LNCAP (cell line): ENCODE measurements around the gene SH3GL3.

ENCODE experiments used
- TF ChIP-seq, protein P1 (sequence below): fragments of 450-650 bp; IDR thresholded peaks from 2 replicates; pipeline ENCODE4 v1.5.1; 2017; ENCODE audit warnings: mild to moderate bottlenecking

SH3GL3 gene

DNA sequence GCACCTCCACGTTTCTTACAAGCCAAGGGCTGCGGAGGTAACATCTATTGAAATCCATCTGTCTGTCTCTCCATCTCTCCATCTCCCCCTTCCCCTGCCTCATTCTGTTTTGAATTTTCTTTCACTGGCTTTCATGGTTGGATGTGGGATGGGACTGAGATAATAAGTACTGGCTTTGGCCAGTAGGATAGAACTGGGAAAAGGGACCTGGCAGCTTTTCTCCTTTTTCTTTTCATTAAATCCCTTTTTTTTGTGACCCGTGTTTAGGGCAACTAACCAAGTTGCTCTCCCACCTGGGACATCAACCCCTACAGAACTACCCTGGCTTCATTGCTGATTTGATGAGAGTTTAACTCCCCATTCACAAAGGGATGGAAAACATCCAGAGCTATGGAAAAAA is 139.9 kb downstream of the SH3GL3 start:
- TF ChIP-seq, protein P1, sequence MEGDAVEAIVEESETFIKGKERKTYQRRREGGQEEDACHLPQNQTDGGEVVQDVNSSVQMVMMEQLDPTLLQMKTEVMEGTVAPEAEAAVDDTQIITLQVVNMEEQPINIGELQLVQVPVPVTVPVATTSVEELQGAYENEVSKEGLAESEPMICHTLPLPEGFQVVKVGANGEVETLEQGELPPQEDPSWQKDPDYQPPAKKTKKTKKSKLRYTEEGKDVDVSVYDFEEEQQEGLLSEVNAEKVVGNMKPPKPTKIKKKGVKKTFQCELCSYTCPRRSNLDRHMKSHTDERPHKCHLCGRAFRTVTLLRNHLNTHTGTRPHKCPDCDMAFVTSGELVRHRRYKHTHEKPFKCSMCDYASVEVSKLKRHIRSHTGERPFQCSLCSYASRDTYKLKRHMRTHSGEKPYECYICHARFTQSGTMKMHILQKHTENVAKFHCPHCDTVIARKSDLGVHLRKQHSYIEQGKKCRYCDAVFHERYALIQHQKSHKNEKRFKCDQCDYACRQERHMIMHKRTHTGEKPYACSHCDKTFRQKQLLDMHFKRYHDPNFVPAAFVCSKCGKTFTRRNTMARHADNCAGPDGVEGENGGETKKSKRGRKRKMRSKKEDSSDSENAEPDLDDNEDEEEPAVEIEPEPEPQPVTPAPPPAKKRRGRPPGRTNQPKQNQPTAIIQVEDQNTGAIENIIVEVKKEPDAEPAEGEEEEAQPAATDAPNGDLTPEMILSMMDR, result no peak

DNA sequence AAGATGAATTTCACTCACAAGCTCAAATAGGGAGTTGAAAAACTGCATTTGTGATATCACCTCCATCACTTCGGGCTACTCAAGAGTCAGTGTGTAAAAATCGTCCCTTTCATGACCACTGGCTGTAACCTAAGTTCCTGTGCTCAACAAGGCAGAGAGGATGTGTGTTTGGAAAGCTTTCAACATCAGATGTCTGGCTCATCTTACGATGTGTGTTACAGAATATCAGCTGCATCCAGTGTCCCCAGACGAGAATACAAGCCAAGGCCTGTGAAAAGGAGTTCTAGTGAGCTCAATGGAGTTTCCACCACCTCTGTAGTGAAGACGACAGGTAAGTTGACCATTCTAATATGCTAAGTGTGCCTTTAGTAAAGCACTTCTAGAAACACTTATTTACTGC is 141.3 kb downstream of the SH3GL3 start:
- TF ChIP-seq, protein P1, result no peak

DNA sequence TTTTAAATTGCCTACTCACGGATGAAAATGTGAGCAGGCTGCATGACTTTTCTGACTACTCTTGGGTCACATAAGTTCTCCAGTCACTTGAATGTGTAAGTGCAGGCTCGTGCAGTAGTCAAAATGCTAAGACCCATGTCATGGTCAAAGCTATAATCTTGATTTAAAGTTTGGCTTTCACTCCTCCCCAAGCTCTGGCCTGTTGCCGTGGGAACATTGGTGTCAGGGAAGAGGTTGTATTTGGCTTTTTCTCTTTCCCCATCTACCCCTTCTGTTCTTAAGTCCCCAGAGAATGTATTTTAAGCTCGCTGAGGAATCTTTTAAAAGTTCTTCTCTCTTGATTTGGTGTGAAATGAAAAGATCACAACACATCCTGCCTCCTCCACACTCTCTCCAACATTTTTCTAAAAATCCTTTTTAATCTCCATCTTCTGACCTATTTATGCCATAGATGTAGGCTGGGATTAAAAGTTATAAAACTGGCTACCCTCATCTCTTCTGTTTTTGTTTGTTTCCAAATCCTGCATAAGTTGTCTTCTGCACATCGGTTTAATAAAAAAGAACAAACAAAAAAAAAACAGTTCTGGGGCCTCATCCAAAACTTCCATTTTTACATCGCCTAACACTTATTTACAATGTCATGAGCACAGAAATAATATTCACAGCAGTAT is 145.4 kb downstream of the SH3GL3 start:
- TF ChIP-seq, protein P1, result no peak

DNA sequence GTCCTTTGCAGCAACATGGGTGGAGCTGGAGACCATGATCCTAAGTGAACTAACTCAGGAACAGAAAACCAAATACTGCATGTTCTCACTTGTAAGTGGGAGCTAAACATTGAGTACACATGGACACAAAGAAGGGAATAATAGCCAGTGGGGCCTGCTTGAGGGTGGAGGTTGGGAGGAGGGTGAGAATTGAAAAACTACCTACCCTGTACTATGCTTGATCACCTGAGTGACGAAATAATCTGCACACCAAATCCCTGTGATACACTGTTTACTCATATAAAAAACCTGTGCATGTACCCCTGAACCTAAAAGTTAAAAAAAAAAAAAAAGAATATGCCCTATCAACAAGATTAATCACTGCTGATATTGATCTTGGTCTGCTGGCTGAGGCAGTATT is 148.1 kb downstream of the SH3GL3 start:
- TF ChIP-seq, protein P1, result no peak

DNA sequence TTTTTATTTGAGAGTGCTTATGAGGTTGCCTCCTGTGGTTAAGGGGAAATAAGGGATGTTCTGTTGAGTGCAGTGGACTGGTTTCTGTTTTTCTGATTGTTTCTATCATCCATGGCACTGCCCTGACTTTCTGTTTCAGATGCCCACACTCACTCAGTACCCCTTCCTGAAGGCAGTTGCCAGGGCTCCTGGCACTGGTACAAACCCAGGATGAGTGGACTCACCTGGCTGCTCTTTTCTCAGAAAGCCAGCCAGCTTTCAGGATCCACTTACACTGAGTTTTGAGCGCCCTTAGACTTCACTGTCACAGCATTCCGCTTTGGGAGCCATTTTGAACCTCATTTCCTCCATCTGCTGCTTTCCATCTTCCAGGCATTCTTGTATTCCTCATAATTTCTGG is 150.9 kb downstream of the SH3GL3 start:
- TF ChIP-seq, protein P1, result no peak

DNA sequence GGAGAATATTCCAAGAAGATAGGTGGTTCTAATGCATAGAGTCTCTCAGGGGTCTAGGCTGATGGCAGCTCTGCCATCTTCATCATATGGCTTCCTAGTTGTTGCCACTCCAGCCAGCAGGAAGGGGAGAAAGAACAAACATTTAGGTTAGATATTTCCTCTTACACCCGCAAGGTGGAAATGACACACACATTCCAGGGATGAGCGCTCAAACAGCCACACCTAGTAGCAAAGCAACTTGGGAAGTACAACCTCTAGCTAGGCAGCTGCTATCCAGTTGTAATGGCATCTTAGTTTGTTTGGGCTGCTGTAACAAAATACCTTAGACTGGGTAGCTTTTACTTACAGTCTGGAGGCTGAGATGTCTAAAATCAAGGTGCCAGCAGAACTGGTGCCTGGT is 154.9 kb downstream of the SH3GL3 start:
- TF ChIP-seq, protein P1, result no peak

DNA sequence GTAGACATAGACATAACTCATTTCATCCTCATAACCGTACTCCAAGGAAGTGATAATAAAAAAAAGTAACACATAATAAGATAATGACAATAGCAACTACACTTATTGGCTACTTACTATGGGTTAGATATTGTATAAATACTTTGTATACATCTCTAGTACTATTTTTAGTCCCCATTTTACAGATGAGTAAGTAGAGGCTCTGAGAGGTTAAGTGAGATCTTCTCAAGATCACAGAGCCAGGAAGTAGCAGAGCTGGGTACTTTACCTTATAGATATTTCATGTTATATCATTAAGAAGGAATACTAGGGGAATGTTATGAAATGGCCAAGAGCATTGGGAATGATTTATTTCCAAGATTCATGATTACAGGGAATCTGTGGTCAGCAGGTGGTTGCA is 157.4 kb downstream of the SH3GL3 start:
- TF ChIP-seq, protein P1, result no peak
